Panc1 (cell line): ENCODE results near the gene SREK1. TPM values are rescaled to one million over a fixed set of nuclear protein-coding genes. Genes with fewer than 3 reads are reported as not detected.
A peak's percentile ranks its signal among the peaks of the same experiment; 100 is the strongest.

ENCODE experiments used
- ATAC-seq: fragments of 200-7000 bp; cut with Tn5 transposase; 2 replicates; pipeline ENCODE4 v1.9.1; 2020; ENCODE audit warnings: mild to moderate bottlenecking, moderate library complexity
- BruUV-seq: library from RNA; stranded (reverse); fragments of 400-500 nt; replicated peaks from 2 replicates; lab custom pipeline; 2021; lab: Mats Ljungman, UMichigan
- CTCF ChIA-PET: fragments of 300-600 bp; sonication (Branson Sonifier 250); formaldehyde crosslinking; loops from one replicate; lab custom pipeline; 2022; ENCODE audit warnings: antibody characterized with exemption; lab: Charles Lee
- POLR2A ChIA-PET: fragments of 300-600 bp; sonication (Branson Sonifier 250); formaldehyde crosslinking; loops from one replicate; lab custom pipeline; 2022; ENCODE audit warnings: antibody characterized with exemption; lab: Charles Lee
- DNase-seq: peaks from one replicate; pipeline ENCODE4 v3.0.0-alpha.2; 2010; ENCODE audit warnings: low read depth, low spot score
- H3K27ac ChIP-seq: 2 replicates; pipeline ENCODE4 v1.5.1; 2011; ENCODE audit warnings: mild to moderate bottlenecking, low read length, inconsistent platforms
- H3K27me3 ChIP-seq: fragments of 200-500 bp; sonication (Bioruptor generic); 2 replicates; pipeline ENCODE4 v1.6.0; 2014; ENCODE audit warnings: low read length, inconsistent platforms; ENCODE audit not compliant: control insufficient read depth, insufficient read depth
- H3K36me3 ChIP-seq: fragments of 200-500 bp; sonication (Bioruptor generic); 2 replicates; pipeline ENCODE4 v1.5.1; 2014; ENCODE audit warnings: inconsistent platforms, mild to moderate bottlenecking, low read length, moderate library complexity; ENCODE audit not compliant: control insufficient read depth, insufficient read depth
- H3K4me1 ChIP-seq: 2 replicates; pipeline ENCODE4 v1.5.1; 2011; ENCODE audit warnings: inconsistent platforms, mild to moderate bottlenecking, low read length, moderate library complexity; ENCODE audit not compliant: control insufficient read depth, insufficient read depth
- H3K4me3 ChIP-seq, 2 experiments: 2 replicates each; pipeline ENCODE4 v1.5.1; 2011 to 2012; ENCODE audit warnings: low read depth in 2 of 2, low read length in 2 of 2, mild to moderate bottlenecking in 2 of 2, inconsistent platforms in 1 of 2, moderate library complexity in 1 of 2
- H3K9me3 ChIP-seq: fragments of 200-500 bp; sonication (Bioruptor generic); 2 replicates; pipeline ENCODE4 v1.5.1; 2014; ENCODE audit warnings: low read depth, mild to moderate bottlenecking, inconsistent platforms, low read length, moderate library complexity; ENCODE audit not compliant: control insufficient read depth, insufficient read depth
- POLR2AphosphoS5 ChIP-seq: IDR thresholded peaks from 2 replicates; pipeline ENCODE4 v1.6.1; 2012; ENCODE audit warnings: mild to moderate bottlenecking, low read depth, low read length, moderate library complexity
- SIN3A ChIP-seq: IDR thresholded peaks from 2 replicates; pipeline ENCODE4 v1.6.1; 2012; ENCODE audit warnings: low read depth, mild to moderate bottlenecking, low read length, moderate library complexity, borderline replicate concordance; ENCODE audit not compliant: insufficient read depth
- TCF7L2 ChIP-seq: IDR thresholded peaks from 2 replicates; pipeline ENCODE4 v1.6.1; 2011; ENCODE audit warnings: mild to moderate bottlenecking, low read depth, low read length, inconsistent platforms
- in situ Hi-C: cut with HindIII; loops from 2 replicates; pipeline ENCODE4 v1.10.0; 2016; ENCODE audit warnings: low sequenced_read_pairs, low pct_unique_long_range_greater_than_20kb
- intact Hi-C: fragments of 100-400 bp; cut with micrococcal nuclease; formaldehyde crosslinking; loops from one replicate; pipeline ENCODE4 v1.10.0; 2022; ENCODE audit not compliant: unreplicated experiment
- total RNA-seq: library from RNA; stranded (reverse); gene quantifications from one replicate; pipeline ENCODE4 v1.2.1, GENCODE V29; 2021; ENCODE audit not compliant: unreplicated experiment
- TF ChIP-seq, protein P1 (sequence below): fragments of 450-650 bp; IDR thresholded peaks from 2 replicates; pipeline ENCODE4 v1.5.1; 2017; ENCODE audit warnings: mild to moderate bottlenecking
- TF ChIP-seq, protein P2 (sequence below), 2 experiments: IDR thresholded peaks; 2 replicates each; pipeline ENCODE4 v1.6.1; 2011 to 2012; ENCODE audit warnings: low read depth in 2 of 2, control low read depth in 1 of 2, low read length in 1 of 2, mild to moderate bottlenecking in 1 of 2, moderate library complexity in 1 of 2; ENCODE audit not compliant: insufficient read depth in 1 of 2

SREK1 gene
- total RNA-seq, 1 experiment from 2014 or later: 89.7 TPM

DNA sequence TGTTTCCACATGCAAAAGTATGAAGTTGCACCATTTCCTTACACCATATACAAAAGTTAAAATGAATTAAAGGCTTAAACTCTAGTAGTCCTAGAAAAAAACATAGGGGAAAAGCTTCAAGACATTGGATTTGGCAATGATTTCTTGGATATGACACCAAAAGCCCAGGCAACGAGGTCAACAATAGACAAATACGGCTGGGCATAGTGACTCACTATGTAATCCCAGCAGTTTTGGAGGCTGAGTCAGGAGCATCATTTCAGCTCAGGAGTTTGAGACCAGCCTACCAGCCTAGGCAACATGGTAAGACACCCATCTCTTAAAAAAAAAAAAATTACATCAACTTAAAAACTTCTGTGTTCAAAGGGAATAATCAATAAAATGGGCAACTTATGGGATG is 30.9 kb upstream of the SREK1 start:
- no peak overlapping the region for H3K4me3 ChIP-seq
- TF ChIP-seq TCF7L2: no peak
- TF ChIP-seq, protein P1, sequence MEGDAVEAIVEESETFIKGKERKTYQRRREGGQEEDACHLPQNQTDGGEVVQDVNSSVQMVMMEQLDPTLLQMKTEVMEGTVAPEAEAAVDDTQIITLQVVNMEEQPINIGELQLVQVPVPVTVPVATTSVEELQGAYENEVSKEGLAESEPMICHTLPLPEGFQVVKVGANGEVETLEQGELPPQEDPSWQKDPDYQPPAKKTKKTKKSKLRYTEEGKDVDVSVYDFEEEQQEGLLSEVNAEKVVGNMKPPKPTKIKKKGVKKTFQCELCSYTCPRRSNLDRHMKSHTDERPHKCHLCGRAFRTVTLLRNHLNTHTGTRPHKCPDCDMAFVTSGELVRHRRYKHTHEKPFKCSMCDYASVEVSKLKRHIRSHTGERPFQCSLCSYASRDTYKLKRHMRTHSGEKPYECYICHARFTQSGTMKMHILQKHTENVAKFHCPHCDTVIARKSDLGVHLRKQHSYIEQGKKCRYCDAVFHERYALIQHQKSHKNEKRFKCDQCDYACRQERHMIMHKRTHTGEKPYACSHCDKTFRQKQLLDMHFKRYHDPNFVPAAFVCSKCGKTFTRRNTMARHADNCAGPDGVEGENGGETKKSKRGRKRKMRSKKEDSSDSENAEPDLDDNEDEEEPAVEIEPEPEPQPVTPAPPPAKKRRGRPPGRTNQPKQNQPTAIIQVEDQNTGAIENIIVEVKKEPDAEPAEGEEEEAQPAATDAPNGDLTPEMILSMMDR: no peak
- TF ChIP-seq, protein P2, sequence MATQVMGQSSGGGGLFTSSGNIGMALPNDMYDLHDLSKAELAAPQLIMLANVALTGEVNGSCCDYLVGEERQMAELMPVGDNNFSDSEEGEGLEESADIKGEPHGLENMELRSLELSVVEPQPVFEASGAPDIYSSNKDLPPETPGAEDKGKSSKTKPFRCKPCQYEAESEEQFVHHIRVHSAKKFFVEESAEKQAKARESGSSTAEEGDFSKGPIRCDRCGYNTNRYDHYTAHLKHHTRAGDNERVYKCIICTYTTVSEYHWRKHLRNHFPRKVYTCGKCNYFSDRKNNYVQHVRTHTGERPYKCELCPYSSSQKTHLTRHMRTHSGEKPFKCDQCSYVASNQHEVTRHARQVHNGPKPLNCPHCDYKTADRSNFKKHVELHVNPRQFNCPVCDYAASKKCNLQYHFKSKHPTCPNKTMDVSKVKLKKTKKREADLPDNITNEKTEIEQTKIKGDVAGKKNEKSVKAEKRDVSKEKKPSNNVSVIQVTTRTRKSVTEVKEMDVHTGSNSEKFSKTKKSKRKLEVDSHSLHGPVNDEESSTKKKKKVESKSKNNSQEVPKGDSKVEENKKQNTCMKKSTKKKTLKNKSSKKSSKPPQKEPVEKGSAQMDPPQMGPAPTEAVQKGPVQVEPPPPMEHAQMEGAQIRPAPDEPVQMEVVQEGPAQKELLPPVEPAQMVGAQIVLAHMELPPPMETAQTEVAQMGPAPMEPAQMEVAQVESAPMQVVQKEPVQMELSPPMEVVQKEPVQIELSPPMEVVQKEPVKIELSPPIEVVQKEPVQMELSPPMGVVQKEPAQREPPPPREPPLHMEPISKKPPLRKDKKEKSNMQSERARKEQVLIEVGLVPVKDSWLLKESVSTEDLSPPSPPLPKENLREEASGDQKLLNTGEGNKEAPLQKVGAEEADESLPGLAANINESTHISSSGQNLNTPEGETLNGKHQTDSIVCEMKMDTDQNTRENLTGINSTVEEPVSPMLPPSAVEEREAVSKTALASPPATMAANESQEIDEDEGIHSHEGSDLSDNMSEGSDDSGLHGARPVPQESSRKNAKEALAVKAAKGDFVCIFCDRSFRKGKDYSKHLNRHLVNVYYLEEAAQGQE (IDR thresholded peaks at IDR 0.05; ENCODE audit: insufficient read depth in 1 of 2, low read depth in 2 of 2, low read length in 1 of 2): no peak
- no peak for TF ChIP-seq POLR2AphosphoS5
- TF ChIP-seq SIN3A: no peak
- no peaks in the 10 kb centered on the region; the same call in 1 of the 2 replicates for H3K9me3 ChIP-seq
- no peak overlapping the region for H3K27ac ChIP-seq
- H3K4me1 ChIP-seq: no peaks in the 10 kb centered on the region
- in situ Hi-C loops (no loop called here), intact Hi-C loops (no loop called here)
- no peaks in the 10 kb centered on the region for H3K27me3 ChIP-seq
- POLR2A ChIA-PET: interaction anchor here (0.6 kb wide), 1 partner anchor 12 kb away, joined by 6 read pairs; no protein-coding TSS in a partner anchor
- H3K36me3 ChIP-seq: no peaks in the 10 kb centered on the region
- no peak for ATAC-seq
- CTCF ChIA-PET: no interaction called here
- no TSS peak for BruUV-seq
- DNase-seq: peak; percentile 10

DNA sequence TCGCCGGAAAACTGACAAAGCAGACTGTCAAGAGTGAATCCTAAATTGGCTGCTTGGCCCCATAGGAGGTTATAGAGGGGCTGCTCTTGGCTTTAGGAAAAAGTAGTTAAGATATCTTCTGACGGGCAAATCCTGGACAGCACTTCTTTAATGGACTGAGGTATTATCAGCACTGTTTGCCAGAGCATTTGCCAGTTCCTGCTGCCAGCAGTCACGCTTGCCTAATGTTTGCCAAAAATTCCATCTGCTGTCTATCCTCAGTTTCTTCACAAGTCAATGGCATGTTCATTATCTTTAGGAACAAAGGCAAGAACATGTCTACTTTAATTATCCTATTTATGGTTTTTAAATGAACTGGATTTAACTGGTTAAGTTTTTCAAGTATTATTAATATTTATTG is 25.8 kb upstream of the SREK1 start:
- in situ Hi-C loops (no loop called here), intact Hi-C loops (no loop called here)
- no peak for ATAC-seq
- Histone ChIP-seq H3K4me1 (no peaks in the 10 kb centered on the region), H3K36me3 (no peaks in the 10 kb centered on the region), H3K9me3 (no peaks in the 10 kb centered on the region), H3K4me3 (no peak overlapping the region), H3K27ac (no peak overlapping the region), H3K27me3 (no peaks in the 10 kb centered on the region)
- TF ChIP-seq, protein P2 (IDR thresholded peaks at IDR 0.05; ENCODE audit: insufficient read depth in 1 of 2, low read depth in 2 of 2, low read length in 1 of 2): no peak
- TF ChIP-seq TCF7L2 (no peak), POLR2AphosphoS5 (no peak), SIN3A (no peak)
- TF ChIP-seq, protein P1: no peak
- ChIA-PET POLR2A (no interaction called here), CTCF (no interaction called here)
- no TSS peak for BruUV-seq
- no peak for DNase-seq
